ENCODE results near the gene MTERF4.
A peak's percentile ranks its signal among the peaks of the same experiment; 100 is the strongest.
"Not testable (repeated sequence)": the region's sequence is repeated elsewhere in the genome, so short reads cannot be mapped to it uniquely, and the experiment has no call there.

Gene MTERF4

DNA sequence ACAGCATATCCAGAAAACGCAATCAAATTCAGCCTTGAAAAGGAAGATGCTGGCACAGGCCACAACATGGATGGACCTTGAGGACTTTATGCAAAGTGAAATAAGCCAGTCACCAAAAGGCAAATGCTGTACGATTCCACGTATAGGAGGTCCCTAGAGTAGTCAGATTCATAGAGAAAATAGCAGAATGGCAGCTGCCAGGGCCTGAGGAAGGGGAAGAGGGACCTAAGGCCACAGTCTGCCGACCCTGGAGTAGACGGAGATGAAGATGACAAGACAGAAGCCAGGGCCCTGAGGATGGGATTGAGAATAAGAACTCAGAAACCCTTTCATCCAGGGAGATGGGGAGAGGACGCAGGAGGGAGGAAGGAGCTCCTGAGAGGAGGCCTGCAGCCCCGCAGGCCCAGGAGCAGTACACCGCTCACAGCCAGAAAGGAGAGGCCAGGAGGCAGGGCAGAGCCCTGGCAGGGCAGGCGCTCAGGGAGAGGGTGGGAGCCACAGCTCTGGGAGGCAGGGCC lies 8.1 kb upstream of the MTERF4 start:
- no peak for DNase-seq

DNA sequence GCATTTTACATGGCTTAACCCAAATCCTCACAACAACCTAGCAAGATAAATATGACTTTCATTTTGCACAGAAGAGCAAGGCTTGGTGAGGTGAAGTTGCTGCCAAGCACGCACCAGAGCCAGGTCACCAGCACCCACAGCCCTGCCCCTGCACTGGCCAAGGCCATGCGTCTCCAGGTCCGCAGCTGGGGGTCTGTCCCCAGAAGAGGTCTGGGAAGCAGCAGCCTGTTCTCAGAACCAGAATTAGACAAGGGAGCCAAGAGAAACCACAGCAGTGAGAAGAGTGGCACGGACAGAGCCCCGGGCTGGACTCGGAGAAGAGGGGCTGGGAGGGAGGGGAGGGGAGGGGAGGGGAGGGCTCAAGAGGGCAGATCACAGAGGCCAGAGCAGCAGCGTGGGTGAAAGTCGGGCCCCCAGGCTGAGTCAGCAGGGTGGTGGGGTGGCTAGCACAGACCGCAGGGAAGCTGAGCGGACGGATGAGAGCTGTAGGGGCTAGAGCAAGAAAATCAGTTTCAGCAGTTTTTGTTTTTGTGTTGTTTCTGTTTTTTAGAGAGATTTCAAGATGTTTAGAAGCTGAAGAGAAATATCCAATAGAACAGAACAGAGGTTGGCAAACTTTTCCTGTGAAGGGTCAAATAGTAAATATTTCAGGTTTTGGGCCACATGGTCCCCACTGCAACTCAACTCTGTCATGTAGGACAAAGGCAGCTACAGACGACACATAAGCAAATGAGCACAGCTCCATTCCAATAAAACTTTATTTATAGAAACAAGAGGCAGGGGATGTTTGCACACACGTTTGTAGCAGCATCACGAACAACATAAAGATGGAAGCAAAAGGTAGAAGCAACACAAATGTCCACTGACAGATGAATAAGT lies 7.4 kb upstream of the MTERF4 start:
- no peak for DNase-seq

DNA sequence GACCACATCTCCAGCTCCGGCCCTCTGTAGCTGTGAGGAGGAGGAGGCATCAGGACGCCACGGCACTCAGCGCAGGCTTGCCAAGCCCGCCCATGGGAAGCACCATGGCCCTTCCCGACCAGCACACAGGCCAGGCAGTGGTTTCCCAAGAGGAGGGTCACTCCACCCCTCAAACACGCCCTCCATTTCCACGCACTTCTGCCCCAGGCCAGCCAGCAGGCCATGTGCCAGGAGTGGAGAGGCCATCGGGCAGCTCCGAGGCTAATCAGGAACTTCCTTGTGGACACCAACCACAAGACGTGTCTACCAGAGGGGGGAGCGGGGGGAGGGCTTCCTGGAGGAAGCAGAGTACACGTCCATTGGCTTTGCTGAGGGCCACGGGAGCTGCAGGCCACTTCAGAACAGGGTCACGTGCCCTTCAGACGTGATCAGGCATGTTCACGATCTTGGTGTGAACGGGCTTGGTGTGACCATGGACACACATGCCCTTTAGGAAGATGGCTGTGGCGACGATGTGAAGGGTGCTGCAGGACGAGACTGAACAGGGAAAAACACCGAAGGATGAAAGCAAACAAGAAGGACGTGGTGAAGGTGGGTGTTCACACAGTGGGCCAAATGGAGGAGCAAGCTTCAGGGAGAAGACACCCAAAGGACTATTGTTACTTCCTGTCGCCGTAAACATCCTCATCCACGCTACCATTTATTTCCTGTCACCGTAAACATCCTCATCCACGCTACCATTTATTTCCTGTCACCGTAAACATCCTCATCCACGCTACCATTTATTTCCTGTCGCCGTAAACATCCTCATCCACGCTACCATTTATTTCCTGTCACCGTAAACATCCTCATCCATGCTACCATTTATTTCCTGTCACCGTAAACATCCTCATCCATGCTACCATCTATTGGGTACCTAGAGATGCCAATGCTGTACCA lies 6.5 kb upstream of the MTERF4 start:
- DNase-seq = no peak

DNA sequence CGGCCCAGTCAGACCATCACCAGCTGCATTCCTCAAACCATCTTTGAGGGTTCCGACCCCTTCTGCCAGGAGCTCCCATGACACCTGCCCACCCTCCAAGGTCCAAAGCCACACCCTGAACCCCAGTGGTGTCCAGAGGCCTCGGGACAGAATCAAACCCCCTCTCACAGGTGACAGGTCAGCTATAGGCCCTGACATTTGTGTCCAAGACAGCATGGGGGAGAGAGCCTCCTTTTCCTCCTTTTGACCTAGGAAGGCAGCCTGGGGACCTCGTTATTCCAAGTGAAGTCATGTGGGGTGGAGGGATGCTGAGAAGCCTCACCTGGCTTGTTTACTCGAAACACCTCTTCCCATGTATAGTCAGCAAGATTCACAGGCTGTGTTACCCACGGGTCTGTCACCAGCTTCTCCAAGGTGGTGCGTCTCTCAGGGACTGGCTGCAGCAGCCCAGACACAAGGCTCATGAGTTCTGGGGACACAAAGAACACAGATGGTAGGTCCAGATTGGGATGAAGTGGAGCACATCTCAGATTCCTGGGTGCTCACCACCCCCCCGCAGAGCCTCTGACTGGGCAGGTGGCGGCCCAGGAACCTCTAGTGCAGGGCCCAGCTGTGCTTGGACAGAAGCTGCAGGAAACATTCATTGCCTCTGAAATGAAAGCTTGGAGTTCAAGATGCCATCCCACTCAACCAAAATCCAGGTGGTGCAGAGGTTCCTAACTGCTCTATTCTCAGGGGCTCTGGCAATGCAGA lies 5.1 kb upstream of the MTERF4 start:
- DNase-seq = no peak

DNA sequence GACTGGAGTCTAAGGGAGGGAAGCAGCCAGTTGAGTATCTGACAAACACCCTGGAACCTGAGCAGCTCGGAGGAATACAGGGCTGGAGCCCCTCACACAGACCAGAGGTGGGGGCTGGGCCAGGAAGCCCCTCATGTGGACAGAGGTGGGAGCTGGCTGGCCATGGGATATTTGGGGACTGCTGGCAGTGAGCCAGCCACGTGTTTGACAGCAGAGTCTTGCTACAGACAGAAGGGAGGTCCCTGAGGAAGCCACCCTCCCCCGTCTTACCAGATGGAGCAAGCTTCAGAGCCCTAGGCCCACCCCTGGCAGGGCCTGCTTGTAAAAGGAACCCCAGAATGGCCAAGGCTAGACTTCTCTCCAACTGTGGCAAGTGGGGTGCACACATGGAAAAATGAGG lies 3.6 kb upstream of the MTERF4 start:
- DNase-seq = no peak

DNA sequence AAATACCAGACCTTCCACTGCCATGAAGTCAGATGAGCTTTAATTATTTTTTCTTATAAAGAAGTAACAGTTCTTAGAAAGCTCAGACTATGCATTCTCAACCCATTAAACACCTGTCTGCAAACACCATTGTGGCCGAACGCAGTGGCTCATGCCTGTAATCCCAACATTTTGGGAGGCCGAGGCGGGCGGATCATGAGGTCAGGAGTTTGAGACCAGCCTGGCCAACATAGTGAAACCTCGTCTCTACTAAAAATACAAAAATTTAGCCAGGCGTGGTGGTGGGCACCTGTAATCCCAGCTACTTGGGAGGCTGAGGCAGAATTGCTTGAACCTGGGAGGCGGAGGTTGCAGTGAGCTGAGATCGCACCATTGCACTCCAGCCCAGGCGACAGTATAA lies 2.5 kb upstream of the MTERF4 start:
- not testable (repeated sequence) for DNase-seq

DNA sequence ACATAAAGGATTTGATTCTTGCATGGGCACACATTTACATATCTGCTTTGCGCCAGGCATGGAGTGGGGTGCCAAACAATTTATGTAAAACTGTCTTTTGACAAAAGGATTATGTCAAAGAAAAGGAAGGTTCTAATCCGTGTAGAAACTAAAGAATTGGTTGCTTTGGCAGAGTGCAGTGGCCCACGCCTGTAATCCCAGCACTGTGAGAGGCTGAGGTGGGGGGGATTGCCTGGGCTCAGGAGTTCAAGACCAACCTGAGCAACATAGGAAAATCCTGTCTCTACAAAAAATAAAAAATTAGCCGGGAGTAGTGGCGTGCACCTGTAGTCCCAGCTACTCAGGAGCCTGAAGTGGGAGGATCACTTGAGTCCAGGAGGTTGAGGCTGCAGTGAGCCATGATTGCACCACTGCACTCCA lies 1.1 kb upstream of the MTERF4 start:
- no peak for DNase-seq

DNA sequence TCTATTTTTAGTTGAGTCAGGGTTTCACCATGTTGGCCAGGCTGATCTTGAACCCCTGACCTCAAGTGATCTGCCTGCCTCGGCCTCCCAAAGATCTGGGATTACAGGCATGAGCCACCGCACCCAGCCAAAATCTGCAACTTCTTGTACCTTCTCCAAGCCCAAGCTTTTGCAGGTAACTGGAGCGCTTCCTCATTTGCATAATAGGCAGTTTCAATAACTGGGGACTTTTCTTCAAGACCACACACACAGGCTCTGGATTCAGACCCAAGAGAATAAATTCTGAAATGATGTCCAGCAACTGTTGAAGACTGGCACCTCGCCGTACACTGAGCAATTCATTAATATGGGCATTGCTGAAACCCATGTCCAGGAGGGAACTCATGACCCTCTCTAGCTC lies 2.8 kb downstream of the MTERF4 start:
- no peak for DNase-seq

DNA sequence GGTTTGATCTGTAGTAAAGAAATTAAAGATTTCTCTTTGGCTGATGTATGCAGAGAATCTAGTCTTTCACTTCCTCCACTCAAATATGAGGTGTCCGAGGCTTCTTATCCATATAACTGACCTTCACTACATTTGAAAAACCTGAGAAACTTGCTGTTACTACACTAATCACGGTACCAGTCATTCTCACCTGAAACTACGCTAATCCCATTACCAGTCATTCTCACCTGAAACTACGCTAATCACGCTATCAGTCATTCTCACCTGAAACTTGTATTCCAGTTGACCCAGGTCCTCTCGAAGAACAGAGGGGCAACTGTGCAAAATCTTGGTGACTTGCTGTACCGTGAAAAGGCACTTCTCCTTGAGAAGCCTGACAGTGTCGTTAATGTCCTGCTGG lies 5.1 kb downstream of the MTERF4 start:
- no peak for DNase-seq

DNA sequence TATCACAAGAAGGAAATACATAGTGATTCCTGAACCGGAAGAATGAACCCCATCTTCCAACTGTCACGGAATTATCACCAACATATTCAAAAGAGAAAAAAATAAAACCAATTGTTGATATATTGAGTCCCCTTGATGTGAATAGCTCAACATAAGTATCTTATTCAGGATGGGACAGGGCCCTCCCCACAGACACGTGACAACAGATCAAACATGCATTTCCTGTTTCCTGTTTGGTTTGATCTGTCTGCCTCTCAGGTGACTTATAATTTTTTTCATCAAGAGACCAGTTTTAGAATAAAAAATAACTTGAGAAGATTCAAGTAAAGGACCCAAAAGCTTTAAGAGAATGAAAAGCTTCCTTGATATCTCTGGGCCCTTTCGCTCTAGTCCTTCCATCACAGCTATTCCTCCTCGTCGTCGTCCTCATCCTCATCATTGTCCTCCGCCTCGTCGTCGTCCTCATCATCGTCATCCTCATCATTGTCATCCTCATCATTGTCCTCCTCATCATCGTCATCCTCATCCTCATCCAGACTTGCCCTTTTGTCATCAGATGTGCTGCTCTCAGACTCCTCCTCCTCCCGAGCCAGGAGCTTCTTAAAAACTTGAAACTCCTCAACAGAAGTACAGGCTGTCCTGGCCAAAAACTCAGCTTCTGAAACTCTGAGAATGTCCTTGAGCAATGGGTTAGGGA lies 6.3 kb downstream of the MTERF4 start:
- no peak for DNase-seq

DNA sequence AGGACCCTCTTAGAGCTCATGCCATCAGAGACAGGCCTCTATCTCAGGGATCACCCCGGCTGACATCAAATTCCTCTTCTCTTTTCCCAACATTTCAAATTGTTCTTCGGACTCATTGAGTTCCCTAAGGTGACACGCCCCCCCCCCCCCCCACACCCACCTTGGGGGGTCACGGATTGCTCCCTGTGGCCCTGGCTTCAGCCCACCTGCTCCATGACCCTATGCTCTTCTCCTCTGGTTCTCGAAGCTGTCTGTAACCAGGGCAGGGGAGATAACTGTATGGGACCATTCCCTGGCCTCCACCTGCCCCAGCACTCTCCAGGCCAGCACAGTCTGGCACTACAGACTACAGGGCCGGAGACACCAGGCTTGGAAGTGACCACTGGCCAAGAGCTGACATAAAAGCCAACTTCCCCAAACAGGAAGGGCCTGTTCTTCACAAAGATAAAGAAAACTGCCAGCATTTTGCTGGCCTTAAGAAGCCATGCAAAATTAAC lies 7.1 kb downstream of the MTERF4 start:
- DNase-seq = no peak

DNA sequence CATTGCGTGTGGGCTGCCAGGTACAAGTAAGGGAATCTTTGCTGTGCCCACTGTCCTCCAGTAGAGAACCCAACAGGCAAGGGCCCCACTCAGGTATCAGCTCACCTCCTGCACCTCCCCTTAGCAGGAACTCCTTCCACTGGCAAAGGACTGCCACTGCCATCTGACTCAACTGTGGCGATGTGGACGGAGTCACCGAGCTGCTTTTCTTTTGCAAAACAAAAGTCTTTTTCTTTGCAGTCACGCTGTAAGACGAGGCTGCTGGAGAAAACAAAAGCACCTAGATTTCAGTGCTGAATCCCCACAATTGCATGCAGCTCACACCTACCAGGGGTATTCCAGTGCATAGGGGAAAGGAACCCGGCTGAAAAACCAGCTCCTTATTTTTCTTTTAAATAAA lies 7.9 kb downstream of the MTERF4 start:
- DNase-seq = no peak

DNA sequence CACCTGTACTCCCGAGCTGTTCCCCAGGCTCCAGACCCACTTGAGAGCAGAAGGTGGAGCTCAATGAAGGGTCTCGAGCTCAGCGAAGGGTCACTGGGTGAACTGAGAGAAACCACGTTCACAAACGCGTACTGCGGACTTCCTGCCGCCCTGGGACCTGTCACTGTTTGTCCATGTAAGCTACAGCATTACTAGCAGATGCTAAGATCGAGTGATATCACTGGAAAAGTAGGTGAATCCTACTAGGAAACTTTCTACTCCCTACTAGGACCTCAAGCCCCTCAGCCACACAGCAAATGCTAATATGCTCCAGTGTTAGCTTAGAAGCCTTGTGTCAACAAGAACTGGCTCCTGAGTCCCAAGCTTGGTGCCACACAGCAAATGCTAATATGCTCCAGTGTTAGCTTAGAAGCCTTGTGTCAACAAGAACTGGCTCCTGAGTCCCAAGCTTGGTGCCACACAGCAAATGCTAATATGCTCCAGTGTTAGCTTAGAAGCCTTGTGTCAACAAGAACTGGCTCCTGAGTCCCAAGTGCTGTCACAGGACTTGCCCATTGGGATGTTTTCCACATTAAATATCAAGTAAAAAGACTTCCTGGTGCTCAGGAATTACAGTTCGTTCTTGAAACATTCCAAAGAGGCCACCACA lies 8.8 kb downstream of the MTERF4 start:
- not testable (repeated sequence) for DNase-seq

DNA sequence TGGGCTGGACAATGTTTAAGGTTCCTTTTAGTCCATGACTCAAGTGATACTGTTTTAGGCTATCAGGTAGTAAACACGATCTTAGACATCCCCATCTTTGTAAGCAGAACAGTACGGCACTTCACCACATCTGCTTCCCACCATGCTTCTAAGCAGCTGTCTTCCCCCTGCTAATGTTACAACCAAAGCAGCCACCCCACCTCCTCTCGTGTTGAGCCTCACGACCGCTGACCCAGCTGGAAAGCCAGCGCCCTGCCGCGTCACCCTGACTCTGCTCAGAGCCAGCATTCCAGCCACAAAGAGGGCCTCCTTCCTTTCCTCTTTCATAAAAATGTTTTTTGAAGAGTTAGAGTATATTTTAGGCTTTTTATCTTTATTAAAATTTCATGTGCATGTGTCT lies 9.4 kb downstream of the MTERF4 start:
- no peak for DNase-seq

DNA sequence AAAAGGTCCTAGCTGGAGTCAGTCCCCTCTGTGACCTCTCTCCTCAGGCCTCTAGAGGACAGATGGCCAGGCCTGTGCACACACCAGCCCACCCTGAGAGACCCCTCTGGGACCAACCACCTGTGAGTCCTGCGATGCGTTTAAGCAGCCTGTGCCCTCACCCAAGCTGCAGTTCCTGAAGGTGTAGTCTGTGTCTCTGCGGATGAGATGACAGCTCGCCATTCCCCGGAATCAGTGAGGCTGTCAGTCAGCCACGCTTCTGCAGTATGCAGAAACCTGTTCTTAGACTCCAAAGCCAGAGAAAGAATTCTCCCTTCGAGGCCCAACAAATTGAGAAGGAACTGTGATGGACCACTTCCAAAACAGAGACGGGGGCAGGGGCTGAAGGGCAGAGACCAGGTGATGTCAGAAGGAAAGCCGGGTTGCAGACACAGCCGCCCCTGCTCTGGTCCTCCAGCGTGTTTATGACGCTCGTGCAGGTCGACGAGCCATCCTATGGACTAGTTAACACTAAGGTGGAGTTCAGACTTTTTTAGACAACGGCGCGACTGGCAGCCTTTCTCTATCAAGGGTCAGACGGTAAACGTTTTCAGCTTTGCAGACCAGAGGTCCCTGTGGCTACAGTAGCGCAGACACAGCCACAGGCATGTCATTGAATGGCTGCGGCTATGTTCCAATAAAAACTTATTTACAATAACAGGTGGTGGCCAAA lies 10.2 kb downstream of the MTERF4 start:
- DNase-seq = no peak

DNA sequence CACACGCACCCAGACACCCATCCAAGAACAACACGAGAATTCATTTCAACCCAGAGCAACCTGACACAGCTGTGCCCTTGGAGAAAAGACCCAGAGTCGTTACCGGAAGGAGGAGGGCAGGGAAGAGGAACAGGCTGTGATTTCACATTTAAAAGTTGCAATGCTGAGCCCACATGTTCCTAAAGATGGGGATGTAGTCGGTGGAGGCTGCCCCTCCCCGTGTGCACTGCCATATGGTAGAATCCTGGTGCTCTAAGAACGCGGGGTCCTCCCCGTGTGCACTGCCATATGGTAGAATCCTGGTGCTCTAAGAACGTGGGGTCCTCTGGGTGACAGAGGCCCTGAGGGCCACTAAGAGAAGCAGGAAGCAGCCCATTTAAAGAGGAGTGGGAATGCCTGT lies 10.9 kb downstream of the MTERF4 start:
- DNase-seq = no peak

DNA sequence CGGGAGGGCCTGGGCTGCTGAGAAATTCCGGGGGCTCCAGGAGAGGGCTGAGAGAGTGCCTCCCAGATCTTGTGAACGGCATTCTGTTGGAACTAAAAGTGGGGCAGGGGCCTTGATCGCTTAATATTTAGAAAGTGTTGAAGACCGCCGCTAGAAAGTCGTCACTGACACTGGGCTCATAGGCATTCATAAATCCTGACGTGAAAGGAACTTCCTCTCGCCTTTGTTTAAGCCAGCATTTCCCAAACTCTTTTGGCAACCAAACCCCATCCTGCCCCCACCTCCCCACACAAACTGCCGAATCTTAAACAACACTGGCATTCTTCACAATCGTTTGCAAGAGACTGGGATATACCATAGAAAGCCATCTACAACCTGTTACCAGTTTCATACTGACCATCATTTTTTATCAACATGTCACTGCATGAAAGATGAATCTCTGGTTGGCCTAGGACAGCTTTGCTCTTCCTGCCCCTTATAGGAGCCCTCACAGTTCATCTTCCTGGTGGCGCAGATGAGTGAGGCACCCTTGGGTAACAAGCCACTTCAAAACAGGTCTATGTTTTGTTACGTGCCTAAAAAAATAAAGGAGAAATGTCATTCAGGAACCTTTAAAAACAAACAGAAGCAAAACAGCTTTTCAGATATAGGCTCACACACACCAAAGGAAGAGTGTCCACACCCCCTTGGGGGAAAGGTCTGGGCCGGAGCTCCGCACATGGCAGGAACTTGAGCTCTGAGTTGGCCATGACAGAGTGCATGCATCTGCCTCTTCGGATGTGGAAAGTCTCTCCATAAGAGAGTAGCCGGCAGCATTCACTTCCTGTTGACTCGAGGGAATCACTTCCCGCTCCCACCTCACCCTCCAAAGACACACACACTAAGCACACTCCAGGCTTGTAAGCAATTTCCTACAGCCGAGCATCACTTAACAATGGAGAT lies 13.0 kb downstream of the MTERF4 start:
- DNase-seq = no peak

DNA sequence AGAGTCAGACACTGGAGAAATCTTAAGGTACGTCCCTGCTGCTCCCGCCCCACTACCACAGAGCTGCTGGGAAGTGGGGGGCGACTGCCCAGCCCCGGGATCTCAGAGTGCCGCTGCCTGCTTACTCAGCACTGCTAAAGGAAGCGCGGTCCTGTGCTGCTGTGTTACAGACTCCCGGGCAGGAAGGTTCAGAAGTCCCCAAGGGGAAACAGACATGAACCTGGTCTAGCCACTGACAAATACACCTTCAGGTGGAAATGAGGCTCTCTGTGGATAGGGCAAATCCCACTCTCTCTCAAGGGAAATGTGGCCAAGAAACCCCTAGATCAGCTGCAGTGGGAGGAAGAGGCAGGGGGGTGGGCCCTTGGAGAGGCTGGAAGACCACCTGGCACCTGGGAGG lies 13.7 kb downstream of the MTERF4 start:
- peak; percentile 26 for DNase-seq

DNA sequence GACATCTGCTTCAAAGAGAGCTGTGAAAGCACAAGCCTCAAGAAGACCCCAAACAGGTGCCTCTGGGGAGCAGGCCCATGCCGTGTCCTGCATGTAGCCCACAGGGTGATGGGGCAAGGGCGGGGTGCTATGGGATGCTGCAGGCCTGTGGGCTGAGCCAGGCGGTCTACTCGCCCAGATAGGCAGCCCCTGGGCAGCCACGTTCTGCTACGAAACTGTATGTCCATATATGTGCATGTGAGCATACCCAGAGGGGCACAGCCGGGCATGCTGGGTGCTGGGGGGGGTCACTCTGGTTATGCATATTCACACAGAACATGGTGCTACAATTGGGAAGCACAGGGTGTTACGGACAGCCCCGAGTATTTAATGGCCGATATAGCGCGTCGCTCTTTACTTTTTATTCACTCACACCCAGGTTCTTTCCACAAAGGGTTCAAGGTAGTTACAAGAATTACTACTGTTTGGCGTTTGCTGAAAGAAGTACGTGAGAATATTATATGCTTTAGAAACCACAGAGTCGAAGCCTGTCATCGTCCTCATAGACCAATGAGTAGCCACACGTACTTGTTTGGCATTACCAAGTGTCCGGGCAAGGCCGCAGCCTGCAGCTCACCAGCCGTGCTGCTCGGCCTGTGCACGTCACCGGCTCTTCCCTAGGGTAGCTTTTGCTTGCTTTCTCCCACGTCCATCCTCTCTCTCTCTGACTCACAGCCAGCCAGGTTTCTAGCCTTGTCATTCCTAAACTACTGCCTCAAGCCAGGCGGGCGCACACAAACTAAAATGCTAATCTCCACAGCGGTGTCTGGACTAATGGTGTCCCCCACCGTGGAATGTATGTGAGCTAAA lies 14.4 kb downstream of the MTERF4 start:
- no peak for DNase-seq
